Stimulated activated CD8-positive, alpha-beta memory T cell treated with anti-CD3 and anti-CD28 coated beads, Interleukin-4, amount 100 ng/mL, for 1 hour (primary cell): ENCODE data around the gene EIF4G3.
"Not testable (repeated sequence)": the region's sequence is repeated elsewhere in the genome, so short reads cannot be mapped to it uniquely, and the experiment has no call there.

Source experiments
- DNase-seq, 2 donors: peaks; one replicate each; pipeline ENCODE4 v3.0.0-alpha.2; 2020; ENCODE audit warnings: low read depth in 2 of 2, low spot score in 1 of 2

EIF4G3 gene

GRCh38 chr1:20885121-20885520 lies 291.6 kb downstream of the EIF4G3 start:
- no peak for DNase-seq

- DNase-seq = no peak
Observed at GRCh38 chr1:20884513-20884912, 292.2 kb downstream of the EIF4G3 start.

GRCh38 chr1:20883766-20884165 lies 292.9 kb downstream of the EIF4G3 start:
- DNase-seq = no peak

- no peak for DNase-seq
Observed at GRCh38 chr1:20882837-20883236, 293.9 kb downstream of the EIF4G3 start.

GRCh38 chr1:20878799-20879198 lies 297.9 kb downstream of the EIF4G3 start:
- no peak for DNase-seq

- no peak for DNase-seq
Observed at GRCh38 chr1:20875198-20875973, 301.3 kb downstream of the EIF4G3 start.

GRCh38 chr1:20873311-20873710 lies 303.4 kb downstream of the EIF4G3 start:
- DNase-seq = no peak

GRCh38 chr1:20871419-20871818 lies 305.3 kb downstream of the EIF4G3 start:
- no peak for DNase-seq

GRCh38 chr1:20870718-20871117 lies 306.0 kb downstream of the EIF4G3 start:
- DNase-seq = no peak

- no peak for DNase-seq
Observed at GRCh38 chr1:20868263-20868662, 308.4 kb downstream of the EIF4G3 start.

GRCh38 chr1:20867847-20868246 lies 308.9 kb downstream of the EIF4G3 start:
- DNase-seq = no peak

GRCh38 chr1:20867062-20867461 lies 309.6 kb downstream of the EIF4G3 start:
- DNase-seq = no peak

- no peak for DNase-seq
Observed at GRCh38 chr1:20865001-20865400, 311.7 kb downstream of the EIF4G3 start.

- no peak for DNase-seq
Observed at GRCh38 chr1:20854529-20854928, 322.2 kb downstream of the EIF4G3 start.

- DNase-seq = not testable (repeated sequence)
Observed at GRCh38 chr1:20851791-20852190, 324.9 kb downstream of the EIF4G3 start.

- DNase-seq = no peak
Observed at GRCh38 chr1:20850021-20850420, 326.7 kb downstream of the EIF4G3 start.

- no peak for DNase-seq
Observed at GRCh38 chr1:20849100-20849499, 327.6 kb downstream of the EIF4G3 start.

GRCh38 chr1:20848162-20848561 lies 328.5 kb downstream of the EIF4G3 start:
- no peak for DNase-seq

GRCh38 chr1:20847611-20848080 lies 329.1 kb downstream of the EIF4G3 start:
- DNase-seq = no peak

GRCh38 chr1:20846461-20847374 lies 330.0 kb downstream of the EIF4G3 start:
- DNase-seq = no peak

- DNase-seq = no peak
Observed at GRCh38 chr1:20840731-20841130, 336.0 kb downstream of the EIF4G3 start.

- no peak for DNase-seq
Observed at GRCh38 chr1:20837554-20838192, 339.0 kb downstream of the EIF4G3 start.
